Naive thymus-derived CD4-positive, alpha-beta T cell (primary cell): ENCODE results near the gene USP36. TPM values are rescaled to one million over a fixed set of nuclear protein-coding genes. Genes with fewer than 3 reads are reported as not detected.

Experiments
- ATAC-seq: fragments of 150-1000 bp; cut with Tn5 transposase; 2 replicates; pipeline ENCODE4 v1.10.0; 2021; ENCODE audit warnings: mild to moderate bottlenecking, moderate library complexity
- CTCF ChIA-PET: fragments of 350-600 bp; sonication (Branson Sonifier 250); formaldehyde crosslinking; loops from one replicate; lab custom pipeline; 2021; ENCODE audit warnings: antibody characterized with exemption; lab: Charles Lee
- POLR2A ChIA-PET: fragments of 350-600 bp; sonication (Branson Sonifier 250); formaldehyde crosslinking; loops from one replicate; lab custom pipeline; 2021; ENCODE audit warnings: antibody characterized with exemption, inconsistent platforms; lab: Charles Lee
- DNase-seq, 9 donors: peaks; one replicate each; pipeline versions ENCODE4 v3.0.0 to v3.0.0-alpha.2; 2020 to 2022; ENCODE audit warnings: mixed read lengths in 1 of 9
- H3K27ac ChIP-seq: one replicate; pipeline ENCODE4 v1.7.0; 2013; ENCODE audit warnings: mild to moderate bottlenecking, low read depth, low read length, moderate library complexity
- H3K27me3 ChIP-seq, 2 donors: one replicate each; pipeline ENCODE4 v1.7.0; 2013; ENCODE audit warnings: low read length in 2 of 2, mild to moderate bottlenecking in 2 of 2, moderate library complexity in 2 of 2; ENCODE audit not compliant: control insufficient read depth in 2 of 2, insufficient read depth in 2 of 2
- H3K36me3 ChIP-seq, 3 experiments: 1 replicate in 2 of 3; 2 replicates in 1 of 3; pipeline ENCODE4 v1.7.0; 2013; ENCODE audit warnings: low read length in 3 of 3, mild to moderate bottlenecking in 3 of 3, moderate library complexity in 1 of 3; ENCODE audit not compliant: insufficient read depth in 3 of 3, control insufficient read depth in 2 of 3
- H3K4me1 ChIP-seq, 2 donors: one replicate each; pipeline ENCODE4 v1.7.0; 2013; ENCODE audit warnings: low read length in 2 of 2, mild to moderate bottlenecking in 2 of 2, moderate library complexity in 1 of 2; ENCODE audit not compliant: control insufficient read depth in 2 of 2, insufficient read depth in 2 of 2
- H3K4me3 ChIP-seq: 2 replicates; pipeline ENCODE4 v1.7.0; 2013; ENCODE audit warnings: mild to moderate bottlenecking, low read length
- H3K9me3 ChIP-seq, 3 experiments: 1 replicate in 2 of 3; 2 replicates in 1 of 3; pipeline ENCODE4 v1.7.0; 2013; ENCODE audit warnings: low read length in 3 of 3; ENCODE audit not compliant: control insufficient read depth in 2 of 3
- H3K27ac Mint-ChIP-seq, 9 donors: one replicate each; pipeline ENCODE4 v1.8.0; 2020 to 2022; ENCODE audit warnings: mixed read lengths in 9 of 9, mild to moderate bottlenecking in 8 of 9, moderate library complexity in 5 of 9, inconsistent platforms in 2 of 9
- H3K27me3 Mint-ChIP-seq, 5 donors: one replicate each; pipeline ENCODE4 v1.8.0; 2021 to 2022; ENCODE audit warnings: mixed read lengths in 5 of 5, mild to moderate bottlenecking in 1 of 5
- H3K36me3 Mint-ChIP-seq, 5 donors: one replicate each; pipeline ENCODE4 v1.8.0; 2020 to 2022; ENCODE audit warnings: mixed read lengths in 5 of 5, mild to moderate bottlenecking in 3 of 5, inconsistent platforms in 1 of 5
- H3K4me1 Mint-ChIP-seq, 7 donors: one replicate each; pipeline ENCODE4 v1.8.0; 2020 to 2022; ENCODE audit warnings: mixed read lengths in 7 of 7, mild to moderate bottlenecking in 3 of 7, inconsistent platforms in 1 of 7
- H3K4me3 Mint-ChIP-seq, 10 donors: one replicate each; pipeline ENCODE4 v1.8.0; 2020 to 2022; ENCODE audit warnings: mild to moderate bottlenecking in 10 of 10, mixed read lengths in 10 of 10, moderate library complexity in 6 of 10, inconsistent platforms in 2 of 10
- H3K9me3 Mint-ChIP-seq, 11 donors: one replicate each; pipeline ENCODE4 v1.8.0; 2020 to 2022; ENCODE audit warnings: mixed read lengths in 11 of 11, mild to moderate bottlenecking in 4 of 11, inconsistent platforms in 1 of 11, moderate library complexity in 1 of 11
- intact Hi-C, 2 donors: fragments of 100-400 bp; cut with micrococcal nuclease; formaldehyde crosslinking; loops; one replicate each; pipeline ENCODE4 v1.15.1; 2023
- polyA plus RNA-seq, 2 donors: library from polyadenylated mRNA; unstranded; fragments of 300-500 nt; fragmentation: Illumina TruSeq; gene quantifications; one replicate each; pipeline ENCODE4 v1.2.3, GENCODE V29; 2021
- total RNA-seq, 6 experiments: library from RNA in 5 of 6; stranded (reverse) in 5 of 6; gene quantifications; 1 replicate in 5 of 6; 2 replicates in 1 of 6; pipeline ENCODE4 v1.2.3 and lab custom pipeline; 2021 to 2026

USP36 gene
- total and polyA plus RNA-seq, 7 experiments from 2014 or later: 37.4 to 414 (median 148) TPM

GRCh38 chr17:78884876-78885667 is 44.5 kb upstream of the USP36 start:
- no peaks in the 10 kb centered on the region for H3K36me3 ChIP-seq
- Mint-ChIP-seq H3K27ac (no peak overlapping the region), H3K9me3 (no peaks in the 10 kb centered on the region), H3K4me1 (peaks cover 9 to 34% (median 27%) of the 10 kb centered on the region in 7 donors), H3K36me3 (no peaks in the 10 kb centered on the region), H3K27me3 (peaks cover 0 to 14% (median 0%) of the 10 kb centered on the region in 5 donors), H3K4me3 (peak overlapping the region in 1 of 10 donors; percentile 26)
- no peak overlapping the region for H3K27ac ChIP-seq
- ChIA-PET CTCF (no interaction called here), POLR2A (no interaction called here)
- intact Hi-C loops: no loop called here
- H3K4me1 ChIP-seq: peaks cover 0 to 18% of the 10 kb centered on the region in 2 donors
- no peaks in the 10 kb centered on the region for H3K9me3 ChIP-seq
- DNase-seq: no peak
- no peak for ATAC-seq
- H3K4me3 ChIP-seq: no peak overlapping the region
- no peaks in the 10 kb centered on the region for H3K27me3 ChIP-seq

- Histone ChIP-seq H3K4me3 (no peak overlapping the region), H3K36me3 (no peaks in the 10 kb centered on the region), H3K9me3 (no peaks in the 10 kb centered on the region), H3K4me1 (peaks cover 0 to 18% of the 10 kb centered on the region in 2 donors), H3K27ac (no peak overlapping the region), H3K27me3 (no peaks in the 10 kb centered on the region)
- Mint-ChIP-seq H3K27me3 (peaks cover 0 to 13% (median 0%) of the 10 kb centered on the region in 5 donors), H3K27ac (no peak overlapping the region), H3K4me3 (peak overlapping the region in 2 of 10 donors; percentile 26 to 27), H3K4me1 (peaks cover 15 to 36% (median 32%) of the 10 kb centered on the region in 7 donors), H3K9me3 (no peaks in the 10 kb centered on the region), H3K36me3 (no peaks in the 10 kb centered on the region)
- intact Hi-C loops: no loop called here
- DNase-seq: no peak
- POLR2A ChIA-PET: no interaction called here
- no peak for ATAC-seq
- CTCF ChIA-PET: no interaction called here
Measured at GRCh38 chr17:78884148-78884825, 43.7 kb upstream of the USP36 start.

- intact Hi-C loops: no loop called here
- ChIA-PET POLR2A (no interaction called here), CTCF (no interaction called here)
- Mint-ChIP-seq H3K36me3 (no peaks in the 10 kb centered on the region), H3K27me3 (peaks cover 0 to 12% (median 0%) of the 10 kb centered on the region in 5 donors), H3K4me3 (peak overlapping the region in 5 of 10 donors; percentile 31 to 57 (median 48)), H3K27ac (peak overlapping the region in 6 of 9 donors; percentile 34 to 77 (median 55)), H3K4me1 (peaks cover 16 to 36% (median 30%) of the 10 kb centered on the region in 7 donors), H3K9me3 (no peaks in the 10 kb centered on the region)
- no peak overlapping the region for H3K27ac ChIP-seq
- DNase-seq (peak in 2 of 9 donors; percentile 10), ATAC-seq (peak; percentile 36)
- H3K4me3 ChIP-seq: no peak overlapping the region
- H3K9me3 ChIP-seq: no peaks in the 10 kb centered on the region
- H3K36me3 ChIP-seq: no peaks in the 10 kb centered on the region
- H3K27me3 ChIP-seq: no peaks in the 10 kb centered on the region
- peaks cover 0 to 19% of the 10 kb centered on the region in 2 donors for H3K4me1 ChIP-seq
Measured at GRCh38 chr17:78883533-78884131, 43.0 kb upstream of the USP36 start.

GRCh38 chr17:78883089-78883532 is 42.5 kb upstream of the USP36 start:
- Histone ChIP-seq H3K27me3 (no peaks in the 10 kb centered on the region), H3K27ac (no peak overlapping the region), H3K4me1 (peaks cover 0 to 19% of the 10 kb centered on the region in 2 donors), H3K36me3 (no peaks in the 10 kb centered on the region), H3K9me3 (no peaks in the 10 kb centered on the region), H3K4me3 (no peak overlapping the region)
- Mint-ChIP-seq H3K36me3 (no peaks in the 10 kb centered on the region), H3K27ac (peak overlapping the region in 8 of 9 donors; percentile 30 to 69 (median 55)), H3K4me1 (peaks cover 16 to 39% (median 29%) of the 10 kb centered on the region in 7 donors), H3K4me3 (peak overlapping the region in 6 of 10 donors; percentile 5 to 52 (median 36)), H3K27me3 (peaks cover 0 to 11% (median 0%) of the 10 kb centered on the region in 5 donors), H3K9me3 (no peaks in the 10 kb centered on the region)
- DNase-seq (no peak), ATAC-seq (peak; percentile 87)
- intact Hi-C loops: no loop called here
- CTCF ChIA-PET: no interaction called here
- POLR2A ChIA-PET: no interaction called here

DNA sequence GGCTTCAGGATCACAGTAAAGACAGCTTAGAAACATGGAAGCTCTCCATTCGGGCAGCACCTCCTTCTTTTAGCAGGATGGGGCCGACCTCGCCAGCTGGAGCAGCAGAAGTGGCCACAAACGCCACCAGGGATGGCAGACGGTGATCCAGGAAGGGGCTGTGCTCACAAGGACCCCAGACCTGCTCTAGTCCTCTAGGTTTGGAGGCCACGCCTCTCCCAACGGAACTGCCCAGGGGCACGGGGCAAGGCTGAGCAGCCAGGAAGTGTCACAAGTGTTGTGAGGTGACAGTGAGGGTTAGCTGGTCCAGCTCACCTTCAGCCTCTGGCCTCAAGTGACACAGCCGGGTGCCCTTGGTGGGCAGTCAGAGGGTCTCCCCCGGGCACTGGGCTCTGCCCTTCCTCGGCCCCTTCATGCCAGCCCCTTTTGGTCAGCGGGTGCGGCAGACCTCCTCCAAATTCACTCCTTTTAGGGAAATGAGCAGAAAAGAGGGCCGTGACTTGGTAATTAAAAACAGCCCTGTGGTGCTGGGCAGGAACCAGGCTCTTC is 42.0 kb upstream of the USP36 start:
- Histone ChIP-seq H3K36me3 (no peaks in the 10 kb centered on the region), H3K27ac (no peak overlapping the region), H3K9me3 (no peaks in the 10 kb centered on the region), H3K4me1 (peaks cover 0 to 19% of the 10 kb centered on the region in 2 donors), H3K27me3 (no peaks in the 10 kb centered on the region), H3K4me3 (no peak overlapping the region)
- intact Hi-C loops: no loop called here
- DNase-seq: no peak
- peak; percentile 49 for ATAC-seq
- H3K4me3 Mint-ChIP-seq: peak overlapping the region in 5 of 10 donors; percentile 5 to 31 (median 25)
- H3K36me3 Mint-ChIP-seq: no peaks in the 10 kb centered on the region
- ChIA-PET CTCF (no interaction called here), POLR2A (no interaction called here)
- H3K27ac Mint-ChIP-seq: peak overlapping the region in 8 of 9 donors; percentile 34 to 77 (median 55)
- H3K9me3 Mint-ChIP-seq: no peaks in the 10 kb centered on the region
- H3K27me3 Mint-ChIP-seq: peaks cover 0 to 11% (median 0%) of the 10 kb centered on the region in 5 donors
- peaks cover 16 to 40% (median 29%) of the 10 kb centered on the region in 7 donors for H3K4me1 Mint-ChIP-seq

DNA sequence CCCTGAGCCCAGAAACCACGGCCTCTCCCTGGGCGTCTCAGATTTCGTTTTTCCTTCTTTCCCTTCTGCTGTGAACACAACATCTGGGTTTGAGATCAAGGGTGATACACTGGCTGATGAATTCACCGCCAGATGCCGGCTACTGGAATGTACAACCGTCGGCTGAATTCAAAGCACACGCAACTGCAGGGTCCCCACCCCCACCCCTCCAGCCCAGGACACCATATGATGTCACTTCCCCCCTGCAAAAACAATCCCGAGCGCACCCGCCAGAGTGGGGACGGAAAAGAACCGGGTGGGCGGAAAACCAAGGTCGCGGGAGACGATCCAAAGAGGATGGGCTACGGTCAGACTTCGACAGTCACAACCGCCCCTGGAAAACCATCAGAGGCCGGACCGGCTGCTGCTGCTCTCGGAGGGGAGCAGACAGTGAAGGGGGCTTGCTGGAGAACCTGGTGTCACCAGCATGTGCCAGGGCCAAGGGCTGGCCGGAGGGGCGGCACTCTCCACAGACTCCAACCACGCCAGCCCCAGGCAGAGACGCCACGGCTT is 39.1 kb upstream of the USP36 start:
- POLR2A ChIA-PET: no interaction called here
- H3K27me3 ChIP-seq: no peaks in the 10 kb centered on the region
- H3K27ac Mint-ChIP-seq: peak overlapping the region; percentile 67 to 94 (median 91)
- H3K4me3 Mint-ChIP-seq: peak overlapping the region; percentile 66 to 87 (median 82)
- H3K4me3 ChIP-seq: peak overlapping the region; percentile 44
- no peaks in the 10 kb centered on the region for H3K36me3 Mint-ChIP-seq
- H3K9me3 ChIP-seq: no peaks in the 10 kb centered on the region
- intact Hi-C loops: no loop called here
- H3K27ac ChIP-seq: peak overlapping the region; percentile 32
- DNase-seq (peak in 6 of 9 donors; percentile 25 to 43 (median 36)), ATAC-seq (peak; percentile 29)
- peaks cover 0 to 19% of the 10 kb centered on the region in 2 donors for H3K4me1 ChIP-seq
- CTCF ChIA-PET: interaction anchor here (0.6 kb wide), 1 partner anchor 91 kb away, joined by 3 read pairs; no protein-coding TSS in a partner anchor
- H3K27me3 Mint-ChIP-seq: peaks cover 0 to 25% (median 0%) of the 10 kb centered on the region in 5 donors
- no peaks in the 10 kb centered on the region for H3K9me3 Mint-ChIP-seq
- H3K36me3 ChIP-seq: no peaks in the 10 kb centered on the region
- peaks cover 20 to 44% (median 37%) of the 10 kb centered on the region in 7 donors for H3K4me1 Mint-ChIP-seq
